ENCODE data around the gene CASZ1.

DNA sequence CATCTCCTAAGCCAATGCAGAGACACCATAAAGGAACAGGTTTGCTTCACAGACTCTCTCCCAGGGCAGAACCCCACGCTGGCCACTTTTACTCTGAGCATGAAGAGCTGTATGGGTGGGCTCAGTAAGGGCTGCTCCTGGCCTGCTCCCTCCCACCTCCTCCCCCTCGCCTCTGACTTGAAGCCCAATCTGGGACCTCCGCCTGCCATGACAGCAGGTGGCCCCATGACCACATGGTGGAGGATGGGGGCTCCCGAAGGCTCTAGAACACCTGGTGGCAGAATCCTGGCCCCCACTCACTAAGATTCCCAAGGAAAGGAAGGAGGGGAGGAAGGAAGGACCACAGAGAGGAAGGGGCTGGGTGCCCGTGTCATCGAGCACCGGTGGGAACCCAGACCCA is 23.7 kb downstream of the CASZ1 start:
- TF ChIP-seq, protein P1, sequence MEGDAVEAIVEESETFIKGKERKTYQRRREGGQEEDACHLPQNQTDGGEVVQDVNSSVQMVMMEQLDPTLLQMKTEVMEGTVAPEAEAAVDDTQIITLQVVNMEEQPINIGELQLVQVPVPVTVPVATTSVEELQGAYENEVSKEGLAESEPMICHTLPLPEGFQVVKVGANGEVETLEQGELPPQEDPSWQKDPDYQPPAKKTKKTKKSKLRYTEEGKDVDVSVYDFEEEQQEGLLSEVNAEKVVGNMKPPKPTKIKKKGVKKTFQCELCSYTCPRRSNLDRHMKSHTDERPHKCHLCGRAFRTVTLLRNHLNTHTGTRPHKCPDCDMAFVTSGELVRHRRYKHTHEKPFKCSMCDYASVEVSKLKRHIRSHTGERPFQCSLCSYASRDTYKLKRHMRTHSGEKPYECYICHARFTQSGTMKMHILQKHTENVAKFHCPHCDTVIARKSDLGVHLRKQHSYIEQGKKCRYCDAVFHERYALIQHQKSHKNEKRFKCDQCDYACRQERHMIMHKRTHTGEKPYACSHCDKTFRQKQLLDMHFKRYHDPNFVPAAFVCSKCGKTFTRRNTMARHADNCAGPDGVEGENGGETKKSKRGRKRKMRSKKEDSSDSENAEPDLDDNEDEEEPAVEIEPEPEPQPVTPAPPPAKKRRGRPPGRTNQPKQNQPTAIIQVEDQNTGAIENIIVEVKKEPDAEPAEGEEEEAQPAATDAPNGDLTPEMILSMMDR (IDR thresholded peaks at IDR 0.05; ENCODE audit: extremely low read depth in 1 of 2, insufficient read depth in 1 of 2, low read depth in 1 of 2, low read length in 2 of 2), result no peak
- no peak for TF ChIP-seq POLR2A (IDR thresholded peaks at IDR 0.05; ENCODE audit: low read depth, low read length)
- TF ChIP-seq POLR2AphosphoS5 (IDR thresholded peaks at IDR 0.05; ENCODE audit: insufficient read depth, low read depth, low read length), result no peak
- TF ChIP-seq EZH2 (IDR thresholded peaks at IDR 0.05; ENCODE audit: borderline replicate concordance, low read depth, low read length, severe bottlenecking), result no peak
- TF ChIP-seq FOS (IDR thresholded peaks at IDR 0.05; ENCODE audit: borderline replicate concordance, insufficient read depth, low read length), result no peak
- TF ChIP-seq, protein P2, sequence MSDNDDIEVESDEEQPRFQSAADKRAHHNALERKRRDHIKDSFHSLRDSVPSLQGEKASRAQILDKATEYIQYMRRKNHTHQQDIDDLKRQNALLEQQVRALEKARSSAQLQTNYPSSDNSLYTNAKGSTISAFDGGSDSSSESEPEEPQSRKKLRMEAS (IDR thresholded peaks at IDR 0.05; ENCODE audit: insufficient read depth, insufficient read length), result no peak
- TF ChIP-seq JUN (IDR thresholded peaks at IDR 0.05; ENCODE audit: borderline replicate concordance, insufficient read depth, insufficient read length, low read depth), result no peak
